Amniotic stem cell (primary cell): ENCODE measurements around the gene FCN1.

Experiments used
- DNase-seq: peaks from one replicate; lab custom pipeline; 2025; lab: John Stamatoyannopoulos, UW

The FCN1 gene

GRCh38 chr9:134891053-134891452 lies 26.7 kb downstream of the FCN1 start:
- DNase-seq: no peak

DNA sequence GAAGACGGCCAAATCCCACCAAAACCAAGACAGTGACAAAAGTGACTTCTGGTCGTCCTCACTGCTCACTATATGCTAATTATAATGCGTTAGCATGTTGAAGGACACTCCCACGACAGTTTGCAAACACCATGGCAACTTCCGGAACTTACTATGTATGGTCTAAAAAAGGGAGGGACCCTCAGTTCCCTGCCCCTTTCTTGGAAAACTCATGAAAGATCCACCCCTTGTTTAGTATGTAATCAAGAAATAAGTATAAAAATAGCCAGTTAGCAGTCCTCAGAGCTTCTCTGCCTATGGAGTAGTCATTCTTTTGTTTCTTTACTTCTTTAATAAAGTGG lies 27.6 kb downstream of the FCN1 start:
- DNase-seq: no peak

DNA sequence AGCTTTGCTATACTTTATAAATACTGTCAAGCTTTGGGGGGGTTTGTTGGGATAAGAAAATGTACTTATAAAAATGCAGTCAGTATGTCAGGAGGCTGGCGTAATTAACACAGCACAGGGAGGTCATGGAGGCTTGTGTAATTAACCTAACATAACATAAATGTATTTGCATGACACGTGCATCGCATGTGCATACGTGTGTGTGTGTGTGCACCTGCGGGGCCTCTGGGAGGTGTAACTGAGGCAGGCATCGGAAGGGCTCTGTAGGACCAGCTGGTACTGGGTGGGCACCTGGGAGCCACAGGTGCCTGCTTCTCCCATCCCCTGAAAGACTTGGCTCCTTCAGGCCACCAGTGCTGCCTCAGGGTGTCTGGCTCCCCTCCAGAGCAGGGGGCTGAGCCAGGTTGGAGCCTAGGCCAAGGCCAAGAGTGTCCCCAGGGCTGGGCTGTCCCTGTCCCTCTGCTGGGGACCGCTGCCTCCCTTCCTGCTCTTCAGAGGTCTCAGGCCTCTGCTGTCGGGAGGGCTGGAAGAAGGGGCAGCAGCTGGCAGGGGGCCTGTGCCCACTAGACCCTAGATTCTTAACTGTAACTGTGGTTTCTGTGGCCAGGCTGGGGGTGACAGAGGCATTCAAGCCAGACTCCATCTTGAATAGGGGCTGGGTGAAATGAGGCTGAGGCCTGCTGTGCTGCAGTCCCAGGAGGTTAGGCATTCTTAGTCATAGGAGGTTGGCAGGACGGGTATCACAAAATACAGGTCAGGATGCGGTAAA lies 28.1 kb downstream of the FCN1 start:
- no peak for DNase-seq

GRCh38 chr9:134888603-134889190 lies 29.0 kb downstream of the FCN1 start:
- no peak for DNase-seq

DNA sequence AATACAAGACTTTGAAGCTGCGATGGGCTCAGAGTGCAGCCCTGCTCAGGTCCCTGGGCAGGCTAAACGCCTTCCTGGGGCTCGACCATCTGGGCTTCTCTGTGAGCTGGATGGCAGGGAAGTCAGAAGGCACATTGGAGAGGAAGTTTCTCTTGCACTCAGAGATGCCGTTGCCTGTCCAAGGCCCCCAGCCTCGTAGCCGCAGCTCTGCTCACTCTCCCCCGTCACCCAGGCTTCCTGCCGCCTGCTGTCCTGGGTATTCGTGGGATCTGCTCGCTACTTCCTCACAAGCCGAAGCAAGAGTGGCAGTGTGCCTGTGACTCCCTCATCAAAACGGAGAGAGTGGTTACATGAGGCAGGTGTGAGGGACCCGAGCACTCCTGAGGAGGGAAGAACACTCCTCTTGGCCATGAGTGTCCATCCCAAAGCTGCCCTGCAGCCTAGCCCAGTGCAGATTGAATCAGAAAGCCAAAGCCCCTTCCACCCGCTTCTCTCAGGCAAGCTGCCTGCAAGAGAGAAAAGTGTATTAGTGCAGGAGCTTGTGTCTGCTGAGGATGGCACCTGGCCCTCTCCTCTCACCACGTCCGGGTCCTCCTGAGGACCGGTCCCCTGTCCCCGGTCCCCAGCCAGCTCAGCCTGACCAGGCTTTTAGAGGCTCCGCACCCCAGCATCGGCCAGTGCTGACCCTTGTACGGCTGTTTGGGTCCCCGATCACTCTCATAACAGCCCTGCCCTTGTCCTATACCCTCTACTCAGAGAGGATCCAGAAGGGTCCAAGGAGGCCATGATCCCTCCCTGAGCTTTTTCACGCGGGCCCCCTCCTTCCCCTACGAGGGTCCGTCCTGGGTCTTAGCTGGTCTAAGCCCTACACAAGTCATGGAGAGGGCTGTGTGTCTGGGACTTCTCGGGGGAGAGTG lies 29.8 kb downstream of the FCN1 start:
- DNase-seq: no peak

GRCh38 chr9:134887219-134887618 lies 30.5 kb downstream of the FCN1 start:
- DNase-seq: no peak

GRCh38 chr9:134886413-134886913 lies 31.2 kb downstream of the FCN1 start:
- DNase-seq: no peak

GRCh38 chr9:134885679-134886412 lies 31.9 kb downstream of the FCN1 start:
- DNase-seq: no peak

GRCh38 chr9:134885001-134885678 lies 32.6 kb downstream of the FCN1 start:
- DNase-seq: no peak

DNA sequence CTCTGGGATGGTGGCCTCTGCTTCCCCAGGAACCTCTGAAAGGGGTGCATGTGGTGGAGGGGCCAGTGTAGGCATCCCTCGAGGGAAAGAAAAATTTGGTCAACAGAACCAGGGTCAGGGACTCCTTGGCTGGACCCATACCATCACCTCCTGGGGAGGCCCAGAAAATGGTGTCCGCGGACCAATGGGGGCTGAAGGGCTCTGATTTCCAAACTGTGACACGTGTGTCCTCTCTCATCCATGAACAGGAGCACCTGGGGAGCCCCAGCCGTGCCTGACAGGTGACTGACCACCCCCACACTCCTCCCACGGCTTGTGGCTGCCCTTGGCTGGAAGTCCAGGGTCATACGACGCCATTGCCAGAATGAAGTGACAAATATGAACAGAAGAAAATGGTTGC lies 33.2 kb downstream of the FCN1 start:
- DNase-seq: no peak

DNA sequence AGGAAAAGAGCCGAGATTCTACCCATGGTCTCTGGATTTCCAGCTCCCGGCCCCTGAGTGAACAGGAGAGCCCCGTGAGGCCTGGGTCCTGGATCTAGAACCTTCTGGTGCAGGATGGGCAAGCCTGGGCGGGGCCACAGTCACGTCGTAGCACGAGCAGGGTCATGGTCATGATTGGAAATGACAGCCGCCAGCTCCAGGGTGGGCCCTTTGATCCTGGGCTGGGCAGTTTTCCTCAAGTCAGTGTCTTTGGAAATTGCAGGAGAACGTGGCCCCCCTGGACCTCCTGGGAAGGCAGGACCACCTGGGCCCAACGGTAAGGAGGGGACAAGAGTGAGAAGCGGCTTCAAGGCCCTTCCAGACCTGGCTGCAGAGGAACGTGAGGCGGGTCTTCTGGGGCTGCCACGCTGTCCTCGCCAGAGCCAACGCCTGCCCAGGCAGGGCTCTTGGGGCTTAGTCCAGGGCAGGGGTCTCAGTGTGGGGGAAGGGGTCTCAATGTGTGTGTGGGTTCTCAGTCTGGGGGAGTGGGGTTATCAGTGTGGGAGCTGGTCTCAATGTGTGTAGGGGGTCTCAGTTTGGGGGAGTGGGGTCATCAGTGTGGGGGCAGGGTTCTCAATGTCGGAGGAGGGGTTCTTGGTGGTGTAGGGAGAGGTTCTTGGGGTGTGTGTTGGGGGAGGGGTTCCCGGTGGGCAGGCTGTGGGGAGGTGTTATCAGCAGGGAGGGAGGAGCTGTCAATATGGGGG lies 34.5 kb downstream of the FCN1 start:
- DNase-seq: no peak

DNA sequence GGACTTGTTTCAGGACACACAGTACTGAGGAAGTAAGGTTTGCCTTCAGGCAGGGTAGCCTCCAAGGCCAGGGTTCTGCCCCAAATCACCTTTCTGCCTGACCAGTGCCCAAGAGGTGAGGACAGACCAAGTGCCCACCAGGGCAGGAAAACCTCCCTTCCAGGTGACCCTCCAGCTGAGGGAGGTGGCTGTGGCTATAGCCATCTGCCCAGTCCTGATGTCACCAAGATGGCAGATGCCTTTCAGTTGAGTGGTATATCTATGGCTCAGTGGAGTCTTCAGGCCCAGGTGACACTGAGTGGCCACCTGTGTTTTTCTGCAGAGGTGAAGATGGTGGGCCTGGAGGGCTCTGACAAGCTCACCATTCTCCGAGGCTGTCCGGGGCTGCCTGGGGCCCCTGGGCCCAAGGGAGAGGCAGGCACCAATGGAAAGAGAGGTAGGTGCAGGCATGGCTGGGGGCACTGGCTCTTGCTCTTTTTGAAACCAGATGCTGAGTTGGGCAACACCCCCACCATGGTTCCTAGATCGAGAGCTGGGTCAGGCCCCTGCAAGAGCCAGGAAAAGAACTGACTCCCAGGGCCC lies 35.4 kb downstream of the FCN1 start:
- DNase-seq: no peak

GRCh38 chr9:134881313-134881670 lies 36.4 kb downstream of the FCN1 start:
- no peak for DNase-seq

- no peak for DNase-seq
These were observed 37.0 kb downstream of the FCN1 start, which contains the start of gene FCN2 for GRCh38 chr9:134880484-134881312. FCN2 (plus strand) TSS chr9:134880810; CDS start chr9:134880822, 12 bp downstream.

- DNase-seq: no peak
These were observed 37.8 kb downstream of the FCN1 start for GRCh38 chr9:134879664-134880483.

- no peak for DNase-seq
These were observed 40.2 kb downstream of the FCN1 start for GRCh38 chr9:134877541-134877940.

DNA sequence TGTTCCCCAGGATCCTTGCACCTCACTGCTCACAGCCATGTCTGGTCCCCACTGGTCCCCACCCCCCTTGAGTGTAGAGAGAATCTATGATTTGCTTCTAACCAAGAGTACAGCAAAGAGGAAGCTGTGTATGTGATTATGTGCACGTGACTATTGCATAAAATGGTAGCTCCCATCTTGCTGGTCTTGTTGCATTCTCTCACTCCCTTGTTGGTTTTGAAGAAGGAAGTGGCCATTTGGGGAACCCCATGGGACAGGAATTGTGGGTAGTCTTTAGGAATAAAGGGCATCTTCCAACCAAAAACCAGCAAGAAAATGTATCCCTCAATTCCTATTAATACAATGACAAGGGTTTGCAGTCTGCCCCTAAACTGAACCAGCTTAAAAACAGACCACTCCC lies 42.3 kb downstream of the FCN1 start:
- DNase-seq: no peak

DNA sequence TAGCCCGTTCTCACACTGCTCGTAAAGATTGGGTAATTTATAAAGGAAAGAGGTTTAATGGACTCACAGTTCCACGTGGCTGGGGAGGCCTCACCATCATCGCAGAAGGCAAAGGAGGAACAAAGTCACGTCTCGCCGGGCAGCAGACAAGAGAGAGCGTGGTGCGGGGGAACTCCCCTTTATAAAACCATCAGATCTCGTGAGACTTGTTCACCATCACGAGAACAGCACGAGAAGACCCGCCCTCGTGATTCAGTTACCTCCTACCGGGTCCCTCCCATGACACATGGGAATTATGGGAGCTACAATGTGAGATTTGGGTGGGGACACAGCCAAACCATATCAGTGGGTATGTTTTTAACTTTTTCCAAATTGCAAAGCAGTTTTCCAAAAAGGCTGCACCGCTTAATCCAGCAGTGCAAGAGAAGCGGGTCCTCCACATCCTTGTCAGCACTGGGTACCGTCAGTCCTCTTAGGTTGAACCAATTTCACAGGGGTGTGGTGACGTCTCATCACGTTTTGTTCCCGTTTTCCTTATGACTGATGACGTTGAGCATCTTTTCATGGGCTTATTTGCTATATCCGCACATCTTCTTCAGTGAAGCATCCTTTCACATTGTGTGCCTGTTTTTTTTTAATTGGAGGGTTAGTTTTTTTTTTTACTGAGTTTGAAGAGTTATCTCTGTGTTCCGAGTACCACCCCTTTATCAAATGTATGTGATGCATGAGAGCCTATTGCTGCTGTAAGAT lies 45.1 kb downstream of the FCN1 start:
- DNase-seq: no peak
